Hepatocyte (in vitro differentiated cells): ENCODE data around the gene RUNX3.

Experiments used
- EZH2 ChIP-seq: fragments of 200-600 bp; sonication (generic); IDR thresholded peaks from 2 replicates; pipeline ENCODE4 v1.6.1; 2016; ENCODE audit warnings: antibody characterized with exemption, mild to moderate bottlenecking, borderline replicate concordance
- TF ChIP-seq, protein P1 (sequence below): fragments of 200-600 bp; sonication (generic); IDR thresholded peaks from 2 replicates; pipeline ENCODE4 v1.5.1; 2016; ENCODE audit warnings: antibody characterized with exemption, mild to moderate bottlenecking; ENCODE audit not compliant: poor library complexity

DNA sequence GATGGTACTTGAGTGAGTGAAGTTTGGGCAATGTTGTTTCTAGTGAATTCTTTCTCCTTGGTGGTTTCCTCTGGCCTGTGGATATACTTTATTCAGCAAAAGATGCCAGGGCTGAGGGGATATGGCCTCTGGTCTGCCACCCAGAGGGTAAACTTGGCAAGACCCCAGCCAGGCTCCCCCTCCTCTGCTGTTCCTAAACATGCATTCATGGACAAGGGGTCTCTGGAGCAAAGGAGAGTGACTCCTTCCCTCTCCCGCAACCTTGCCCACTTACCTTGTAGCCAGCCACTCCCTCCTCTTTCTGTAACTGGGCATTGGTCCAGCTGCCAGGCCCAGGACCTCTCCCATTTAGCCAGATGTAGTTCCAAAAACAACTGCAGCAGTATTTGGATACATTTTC is 43.8 kb downstream of the RUNX3 start:
- TF ChIP-seq, protein P1, sequence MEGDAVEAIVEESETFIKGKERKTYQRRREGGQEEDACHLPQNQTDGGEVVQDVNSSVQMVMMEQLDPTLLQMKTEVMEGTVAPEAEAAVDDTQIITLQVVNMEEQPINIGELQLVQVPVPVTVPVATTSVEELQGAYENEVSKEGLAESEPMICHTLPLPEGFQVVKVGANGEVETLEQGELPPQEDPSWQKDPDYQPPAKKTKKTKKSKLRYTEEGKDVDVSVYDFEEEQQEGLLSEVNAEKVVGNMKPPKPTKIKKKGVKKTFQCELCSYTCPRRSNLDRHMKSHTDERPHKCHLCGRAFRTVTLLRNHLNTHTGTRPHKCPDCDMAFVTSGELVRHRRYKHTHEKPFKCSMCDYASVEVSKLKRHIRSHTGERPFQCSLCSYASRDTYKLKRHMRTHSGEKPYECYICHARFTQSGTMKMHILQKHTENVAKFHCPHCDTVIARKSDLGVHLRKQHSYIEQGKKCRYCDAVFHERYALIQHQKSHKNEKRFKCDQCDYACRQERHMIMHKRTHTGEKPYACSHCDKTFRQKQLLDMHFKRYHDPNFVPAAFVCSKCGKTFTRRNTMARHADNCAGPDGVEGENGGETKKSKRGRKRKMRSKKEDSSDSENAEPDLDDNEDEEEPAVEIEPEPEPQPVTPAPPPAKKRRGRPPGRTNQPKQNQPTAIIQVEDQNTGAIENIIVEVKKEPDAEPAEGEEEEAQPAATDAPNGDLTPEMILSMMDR, result no peak
- no peak for TF ChIP-seq EZH2
